HCT116 (cell line): ENCODE results near the gene UBASH3B. TPM values are rescaled to one million over a fixed set of nuclear protein-coding genes. Genes with fewer than 3 reads are reported as not detected.
A peak's percentile ranks its signal among the peaks of the same experiment; 100 is the strongest.

Experiments used
- ATAC-seq: fragments of 200-7000 bp; cut with Tn5 transposase; 2 replicates; pipeline ENCODE4 v1.9.1; 2020; ENCODE audit warnings: mild to moderate bottlenecking, moderate library complexity
- BruUV-seq: library from RNA; stranded (reverse); fragments of 400-500 nt; replicated peaks from 2 replicates; lab custom pipeline; 2021; lab: Mats Ljungman, UMichigan
- CTCF ChIA-PET: fragments of 300-600 bp; sonication (Branson Sonifier 250); formaldehyde crosslinking; loops from one replicate; lab custom pipeline; 2021; ENCODE audit warnings: antibody characterized with exemption; lab: Charles Lee
- POLR2A ChIA-PET: fragments of 300-600, 350-600 bp; sonication (Branson Sonifier 250); formaldehyde crosslinking; loops from one replicate; lab custom pipeline; 2021; ENCODE audit warnings: antibody characterized with exemption; lab: Charles Lee
- RAD21 ChIA-PET, 2 experiments: fragments of 300-600 bp; sonication (Branson Sonifier 250); formaldehyde crosslinking; loops; one replicate each; lab custom pipeline; 2023; ENCODE audit warnings: low total read pairs in 2 of 2; ENCODE audit not compliant: uncharacterized antibody in 2 of 2, unreplicated experiment in 2 of 2, low non-redundant PET in 1 of 2; lab: Charles Lee
- DNase-seq: peaks from one replicate; pipeline ENCODE4 v3.0.0-alpha.2; 2010; ENCODE audit warnings: low read depth, low spot score
- H2AFZ ChIP-seq: fragments of 200-600 bp; shearing (Covaris generic), sonication (generic); 2 replicates; pipeline ENCODE4 v1.6.1; 2017; ENCODE audit warnings: low read depth, mixed run types, mixed read lengths, antibody characterized with exemption, low read length; ENCODE audit not compliant: poor library complexity, severe bottlenecking
- H3K27ac ChIP-seq: 2 replicates; pipeline ENCODE4 v1.5.1; 2012; ENCODE audit warnings: low read depth, low read length
- H3K27me3 ChIP-seq: fragments of 200-600 bp; sonication (generic); 2 replicates; pipeline ENCODE4 v1.6.1; 2016; ENCODE audit warnings: mixed run types, low read length, mixed read lengths; ENCODE audit not compliant: insufficient read depth
- H3K36me3 ChIP-seq, 2 experiments: fragments of 200-500 bp in 1 of 2; fragments of 200-600 bp in 1 of 2; sonication (Bioruptor generic) in 1 of 2; sonication (generic) in 1 of 2; 2 replicates each; pipeline versions ENCODE4 v1.5.1 to v1.6.1; 2014 to 2016; ENCODE audit warnings: low read length in 2 of 2, inconsistent platforms in 1 of 2, mixed read lengths in 1 of 2, mixed run types in 1 of 2; ENCODE audit not compliant: insufficient read depth in 2 of 2, control insufficient read depth in 1 of 2
- H3K4me1 ChIP-seq, 2 experiments: fragments of 200-600 bp in 1 of 2; sonication (generic) in 1 of 2; 2 replicates each; pipeline versions ENCODE4 v1.5.1 to v1.6.1; 2012 to 2017; ENCODE audit warnings: low read length in 2 of 2, inconsistent platforms in 1 of 2, mild to moderate bottlenecking in 1 of 2, mixed read lengths in 1 of 2, mixed run types in 1 of 2, moderate library complexity in 1 of 2; ENCODE audit not compliant: insufficient read depth in 2 of 2, control insufficient read depth in 1 of 2
- H3K4me2 ChIP-seq: fragments of 200-600 bp; sonication (generic); 2 replicates; pipeline ENCODE4 v1.6.1; 2017; ENCODE audit warnings: mixed run types, low read length, mixed read lengths
- H3K4me3 ChIP-seq, 2 experiments: fragments of 200-600 bp in 1 of 2; sonication (generic) in 1 of 2; replicated peaks in 1 of 2; 2 replicates each; pipeline ENCODE4 v1.5.1; 2011 to 2016; ENCODE audit warnings: low read length in 2 of 2, control low read depth in 1 of 2, low read depth in 1 of 2, mild to moderate bottlenecking in 1 of 2, mixed read lengths in 1 of 2, mixed run types in 1 of 2
- H3K79me2 ChIP-seq: fragments of 200-600 bp; sonication (generic); 2 replicates; pipeline ENCODE4 v1.6.1; 2017; ENCODE audit warnings: mild to moderate bottlenecking, mixed run types, low read length, moderate library complexity, mixed read lengths; ENCODE audit not compliant: insufficient read depth
- H3K9ac ChIP-seq: fragments of 200-600 bp; sonication (generic); 2 replicates; pipeline ENCODE4 v1.6.1; 2016; ENCODE audit warnings: low read length, mixed read lengths
- H3K9me2 ChIP-seq: fragments of 200-600 bp; sonication (generic), shearing (Covaris generic); 2 replicates; pipeline ENCODE4 v1.6.1; 2017; ENCODE audit warnings: mixed run types, mild to moderate bottlenecking, moderate library complexity; ENCODE audit not compliant: insufficient read depth
- H3K9me3 ChIP-seq, 2 experiments: fragments of 200-500 bp in 1 of 2; fragments of 200-600 bp in 1 of 2; sonication (Bioruptor generic) in 1 of 2; sonication (generic) in 1 of 2; 2 replicates each; pipeline ENCODE4 v1.6.1; 2014 to 2017; ENCODE audit warnings: low read length in 2 of 2, mixed read lengths in 2 of 2, inconsistent platforms in 1 of 2, low read depth in 1 of 2, mild to moderate bottlenecking in 1 of 2, mixed run types in 1 of 2, moderate library complexity in 1 of 2; ENCODE audit not compliant: control insufficient read depth in 1 of 2, insufficient read depth in 1 of 2
- H4K20me1 ChIP-seq: fragments of 200-600 bp; sonication (generic), shearing (Covaris generic); 2 replicates; pipeline ENCODE4 v1.6.1; 2017; ENCODE audit warnings: mixed run types, mild to moderate bottlenecking, moderate library complexity; ENCODE audit not compliant: insufficient read depth
- EGR1 ChIP-seq: IDR thresholded peaks from 2 replicates; pipeline ENCODE4 v1.6.1; 2012; ENCODE audit warnings: low read depth
- EZH2 ChIP-seq: fragments of 200-600 bp; sonication (generic); IDR thresholded peaks from 2 replicates; pipeline ENCODE4 v1.6.1; 2017; ENCODE audit warnings: antibody characterized with exemption, mixed run types
- POLR2A ChIP-seq: IDR thresholded peaks from 2 replicates; pipeline ENCODE4 v1.7.0; 2011; ENCODE audit warnings: borderline replicate concordance; ENCODE audit not compliant: insufficient read depth, insufficient read length; ENCODE audit errors: extremely low read depth
- SP1 ChIP-seq: IDR thresholded peaks from 2 replicates; pipeline ENCODE4 v1.6.1; 2012; ENCODE audit warnings: low read depth
- SRF ChIP-seq: IDR thresholded peaks from 2 replicates; pipeline ENCODE4 v1.6.1; 2012; ENCODE audit warnings: low read depth
- intact Hi-C: fragments of 100-400 bp; cut with micrococcal nuclease; formaldehyde crosslinking; loops from 2 replicates; pipeline ENCODE4 v1.10.0; 2022
- total RNA-seq: library from RNA; stranded (reverse); gene quantifications from one replicate; pipeline ENCODE4 v1.2.1, GENCODE V29; 2021; ENCODE audit not compliant: unreplicated experiment
- TF ChIP-seq, protein P1 (sequence below), 3 experiments: fragments of 200-600 bp in 1 of 3; sonication (generic) in 1 of 3; IDR thresholded peaks in 2 of 3; conservative IDR thresholded peaks in 1 of 3; 2 replicates each; pipeline ENCODE4 v1.5.1; 2012 to 2017; ENCODE audit warnings: low read depth in 2 of 3, low read length in 2 of 3, antibody characterized with exemption in 1 of 3, borderline replicate concordance in 1 of 3, control low read depth in 1 of 3, mild to moderate bottlenecking in 1 of 3, mixed read lengths in 1 of 3, mixed run types in 1 of 3, moderate library complexity in 1 of 3; ENCODE audit not compliant: insufficient read depth in 1 of 3

UBASH3B gene
- total RNA-seq, 1 experiment from 2014 or later = 40.3 TPM

DNA sequence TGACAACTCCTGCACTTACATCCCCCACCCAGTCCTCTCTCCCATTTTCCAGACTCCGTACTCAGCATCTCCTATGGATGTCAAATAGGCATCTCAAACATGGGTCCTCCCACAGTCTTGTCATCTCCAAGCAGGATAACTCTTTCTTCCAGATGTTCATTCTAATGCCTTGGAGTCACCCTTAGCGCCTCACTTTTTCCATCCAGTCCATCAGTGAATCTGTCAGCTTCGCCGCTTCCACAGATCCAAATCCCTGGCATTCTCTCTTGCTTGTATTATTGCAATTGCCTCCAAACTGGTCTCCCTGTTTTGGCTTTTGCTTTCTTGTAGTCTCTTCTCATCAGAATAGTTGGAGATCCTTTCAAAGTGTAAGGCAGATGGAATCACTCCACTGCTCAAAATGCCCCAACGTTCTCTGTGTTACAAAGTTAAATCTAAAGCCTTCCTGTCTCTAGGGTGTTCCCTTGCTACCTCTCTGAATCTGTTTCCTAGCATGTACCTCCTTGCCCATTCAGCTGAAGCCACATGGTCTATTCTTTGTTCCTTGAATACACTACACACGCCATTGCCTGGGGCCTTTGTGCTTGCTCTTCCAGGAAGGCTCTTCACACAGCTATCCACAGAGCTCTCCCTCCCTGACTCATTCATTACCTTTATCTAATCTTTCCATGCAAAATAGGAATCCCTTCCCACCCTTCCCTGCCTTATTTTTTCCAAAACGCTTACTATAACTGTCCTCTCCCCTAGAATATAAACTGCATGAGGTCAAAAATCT, 64.8 kb downstream of the UBASH3B start:
- POLR2A ChIA-PET = no interaction called here
- H4K20me1 ChIP-seq = no peaks in the 10 kb centered on the region
- TF ChIP-seq EZH2 = no peak
- TF ChIP-seq EGR1 = no peak
- no peak for TF ChIP-seq POLR2A
- TF ChIP-seq, protein P1, sequence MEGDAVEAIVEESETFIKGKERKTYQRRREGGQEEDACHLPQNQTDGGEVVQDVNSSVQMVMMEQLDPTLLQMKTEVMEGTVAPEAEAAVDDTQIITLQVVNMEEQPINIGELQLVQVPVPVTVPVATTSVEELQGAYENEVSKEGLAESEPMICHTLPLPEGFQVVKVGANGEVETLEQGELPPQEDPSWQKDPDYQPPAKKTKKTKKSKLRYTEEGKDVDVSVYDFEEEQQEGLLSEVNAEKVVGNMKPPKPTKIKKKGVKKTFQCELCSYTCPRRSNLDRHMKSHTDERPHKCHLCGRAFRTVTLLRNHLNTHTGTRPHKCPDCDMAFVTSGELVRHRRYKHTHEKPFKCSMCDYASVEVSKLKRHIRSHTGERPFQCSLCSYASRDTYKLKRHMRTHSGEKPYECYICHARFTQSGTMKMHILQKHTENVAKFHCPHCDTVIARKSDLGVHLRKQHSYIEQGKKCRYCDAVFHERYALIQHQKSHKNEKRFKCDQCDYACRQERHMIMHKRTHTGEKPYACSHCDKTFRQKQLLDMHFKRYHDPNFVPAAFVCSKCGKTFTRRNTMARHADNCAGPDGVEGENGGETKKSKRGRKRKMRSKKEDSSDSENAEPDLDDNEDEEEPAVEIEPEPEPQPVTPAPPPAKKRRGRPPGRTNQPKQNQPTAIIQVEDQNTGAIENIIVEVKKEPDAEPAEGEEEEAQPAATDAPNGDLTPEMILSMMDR (IDR thresholded peaks at IDR 0.05 in 2 of 3, conservative IDR thresholded peaks at IDR 0.05 in 1 of 3; ENCODE audit: borderline replicate concordance in 1 of 3, insufficient read depth in 1 of 3, low read depth in 2 of 3, low read length in 2 of 3) = no peak
- TF ChIP-seq SP1 = no peak
- TF ChIP-seq SRF = no peak
- TF ChIP-seq, all 23 proteins: peak for 0
- Histone ChIP-seq H3K4me1 (peaks cover 18 to 38% of the 10 kb centered on the region in 2 experiments), H3K9ac (no peak overlapping the region), H3K9me3 (no peaks in the 10 kb centered on the region), H3K36me3 (no peaks in the 10 kb centered on the region), H3K27ac (no peak overlapping the region), H3K79me2 (no peaks in the 10 kb centered on the region; the same call in none of the 2 replicates), H3K27me3 (no peaks in the 10 kb centered on the region), H3K4me2 (peak overlapping the region; percentile 32; the same call in 1 of the 2 replicates), H2AFZ (no peak overlapping the region), H3K4me3 (no peak overlapping the region), H3K9me2 (no peaks in the 10 kb centered on the region)
- BruUV-seq = no TSS peak
- ChIA-PET CTCF (no interaction called here), RAD21 (no interaction called here)
- intact Hi-C loops = no loop called here
- no peak for DNase-seq
- ATAC-seq = no peak
